Measurements from ENCODE around the gene HAO2. TPM values are rescaled to one million over a fixed set of nuclear protein-coding genes. Genes with fewer than 3 reads are reported as not detected.

The HAO2 gene
- total RNA-seq, 1 donor from 2014 or later = not detected

DNA sequence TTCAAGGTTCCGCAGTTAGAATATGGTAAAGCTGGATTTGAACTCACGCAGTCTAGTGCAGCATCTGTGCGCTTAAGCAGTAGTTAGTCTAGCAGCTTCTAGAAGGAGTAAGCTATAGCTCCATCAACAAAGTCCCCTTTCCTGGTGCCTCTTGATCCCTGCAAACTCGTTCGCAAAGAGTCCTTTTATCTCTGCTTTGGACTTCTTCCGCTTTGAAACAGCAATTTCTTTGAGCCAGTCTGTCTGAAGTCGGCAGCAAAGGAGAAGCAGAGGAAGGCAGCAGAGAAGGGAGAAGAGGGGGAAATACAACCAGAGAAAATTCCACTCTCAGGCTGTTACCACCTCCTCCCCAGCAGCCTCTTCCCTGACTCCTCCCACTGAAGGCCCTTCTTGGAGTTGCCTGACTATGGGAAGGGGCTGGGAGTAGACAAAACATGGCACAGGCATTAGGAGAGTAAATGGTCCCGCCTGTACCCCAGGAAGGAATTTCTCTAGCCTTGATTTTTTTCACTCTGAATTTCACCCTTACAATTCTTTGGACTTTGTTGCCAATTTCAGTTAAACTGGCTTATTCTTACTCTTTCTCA is 72.2 kb downstream of the HAO2 start:
- DNase-seq (ENCODE audit: low read depth) = no peak
- no peaks in the 10 kb centered on the region for H3K27me3 ChIP-seq (ENCODE audit: control insufficient read depth, insufficient read depth, low read length)

DNA sequence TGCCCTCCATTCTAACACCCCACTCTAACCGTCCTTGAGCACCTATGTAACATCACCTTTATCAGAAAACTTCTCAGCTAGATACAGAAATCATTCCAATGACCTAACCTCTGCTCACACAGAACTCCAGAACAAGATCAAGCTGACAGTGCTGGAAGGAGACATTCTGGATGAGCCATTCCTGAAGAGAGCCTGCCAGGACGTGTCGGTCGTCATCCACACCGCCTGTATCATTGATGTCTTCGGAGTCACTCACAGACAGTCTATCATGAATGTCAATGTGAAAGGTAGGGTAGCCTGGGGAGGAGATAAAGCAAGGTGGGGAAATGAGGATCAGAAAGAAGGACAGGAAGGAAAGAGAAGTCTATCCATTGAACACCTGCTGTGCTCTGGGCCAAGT is 74.2 kb downstream of the HAO2 start:
- Histone ChIP-seq H3K4me3 (ENCODE audit: low read depth, low read length) (no peak overlapping the region), H3K36me3 (ENCODE audit: control insufficient read depth, insufficient read depth, low read length) (no peaks in the 10 kb centered on the region), H3K27me3 (ENCODE audit: control insufficient read depth, insufficient read depth, low read length) (no peaks in the 10 kb centered on the region)
- TF ChIP-seq, protein P1, sequence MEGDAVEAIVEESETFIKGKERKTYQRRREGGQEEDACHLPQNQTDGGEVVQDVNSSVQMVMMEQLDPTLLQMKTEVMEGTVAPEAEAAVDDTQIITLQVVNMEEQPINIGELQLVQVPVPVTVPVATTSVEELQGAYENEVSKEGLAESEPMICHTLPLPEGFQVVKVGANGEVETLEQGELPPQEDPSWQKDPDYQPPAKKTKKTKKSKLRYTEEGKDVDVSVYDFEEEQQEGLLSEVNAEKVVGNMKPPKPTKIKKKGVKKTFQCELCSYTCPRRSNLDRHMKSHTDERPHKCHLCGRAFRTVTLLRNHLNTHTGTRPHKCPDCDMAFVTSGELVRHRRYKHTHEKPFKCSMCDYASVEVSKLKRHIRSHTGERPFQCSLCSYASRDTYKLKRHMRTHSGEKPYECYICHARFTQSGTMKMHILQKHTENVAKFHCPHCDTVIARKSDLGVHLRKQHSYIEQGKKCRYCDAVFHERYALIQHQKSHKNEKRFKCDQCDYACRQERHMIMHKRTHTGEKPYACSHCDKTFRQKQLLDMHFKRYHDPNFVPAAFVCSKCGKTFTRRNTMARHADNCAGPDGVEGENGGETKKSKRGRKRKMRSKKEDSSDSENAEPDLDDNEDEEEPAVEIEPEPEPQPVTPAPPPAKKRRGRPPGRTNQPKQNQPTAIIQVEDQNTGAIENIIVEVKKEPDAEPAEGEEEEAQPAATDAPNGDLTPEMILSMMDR (IDR thresholded peaks at IDR 0.05; ENCODE audit: insufficient read depth, low read length, poor library complexity, severe bottlenecking) = no peak
- DNase-seq (ENCODE audit: low read depth) = no peak

More for the DNA sequence above, 72.2 kb downstream of the HAO2 start:
- TF ChIP-seq, protein P1 (IDR thresholded peaks at IDR 0.05; ENCODE audit: insufficient read depth, low read length, poor library complexity, severe bottlenecking) = no peak
- Histone ChIP-seq H3K36me3 (ENCODE audit: control insufficient read depth, insufficient read depth, low read length) (no peaks in the 10 kb centered on the region), H3K4me3 (ENCODE audit: low read depth, low read length) (no peak overlapping the region)

Other genes starting within 250 kb of the HAO2 start
- gene WARS2, start 228.1 kb upstream of the HAO2 start, total RNA-seq = 16.6 and 18.7 TPM in 2 replicates
- gene HSD3B2, start 46.4 kb downstream of the HAO2 start, total RNA-seq = not detected in 2 replicates
- not detected in 2 replicates for gene HSD3B1, start 138.4 kb downstream of the HAO2 start, total RNA-seq